ENCODE results near the gene SLC6A9.

The SLC6A9 gene

DNA sequence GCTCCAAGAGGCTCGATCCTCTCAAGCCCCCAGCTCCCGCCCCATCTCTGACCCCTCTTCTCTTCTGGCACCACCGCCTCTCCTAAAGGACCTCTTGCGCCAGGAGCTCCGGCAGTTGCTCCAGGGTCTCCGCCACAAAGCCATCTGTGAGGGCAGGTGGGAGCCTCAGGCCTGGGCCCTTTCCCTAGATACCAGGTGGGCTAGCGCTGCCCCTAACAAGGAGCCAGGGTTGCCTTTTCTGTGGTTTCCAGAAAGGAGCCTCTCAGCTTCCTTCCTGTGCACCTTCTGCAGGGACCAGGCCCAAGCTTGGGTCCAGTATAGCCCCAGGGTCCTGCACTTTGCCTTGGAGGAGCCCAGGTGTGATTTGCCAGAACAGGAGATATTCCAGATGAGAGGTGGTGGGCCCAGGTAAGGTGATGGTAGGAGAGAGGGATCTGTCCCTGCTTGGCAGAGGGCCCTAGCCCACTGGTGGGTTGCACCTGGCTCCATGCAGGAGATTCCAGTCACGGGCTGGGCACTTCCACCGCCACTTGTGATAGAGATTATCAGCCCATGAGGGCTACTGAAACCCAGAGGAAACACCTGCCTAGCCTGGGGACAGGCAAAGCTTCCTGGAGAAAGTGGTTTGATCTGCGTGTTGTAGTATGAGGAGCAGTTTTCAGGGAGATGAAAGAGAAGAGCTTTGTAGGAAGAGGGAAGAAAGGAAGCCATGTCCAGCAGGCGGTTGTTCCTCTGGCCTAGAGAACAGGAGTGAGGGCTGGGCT lies 38.8 kb downstream of the SLC6A9 start:
- H3K4me3 ChIP-seq (ENCODE audit: low read depth, low read length): peak overlapping the region; percentile 62
- TF ChIP-seq, protein P1, sequence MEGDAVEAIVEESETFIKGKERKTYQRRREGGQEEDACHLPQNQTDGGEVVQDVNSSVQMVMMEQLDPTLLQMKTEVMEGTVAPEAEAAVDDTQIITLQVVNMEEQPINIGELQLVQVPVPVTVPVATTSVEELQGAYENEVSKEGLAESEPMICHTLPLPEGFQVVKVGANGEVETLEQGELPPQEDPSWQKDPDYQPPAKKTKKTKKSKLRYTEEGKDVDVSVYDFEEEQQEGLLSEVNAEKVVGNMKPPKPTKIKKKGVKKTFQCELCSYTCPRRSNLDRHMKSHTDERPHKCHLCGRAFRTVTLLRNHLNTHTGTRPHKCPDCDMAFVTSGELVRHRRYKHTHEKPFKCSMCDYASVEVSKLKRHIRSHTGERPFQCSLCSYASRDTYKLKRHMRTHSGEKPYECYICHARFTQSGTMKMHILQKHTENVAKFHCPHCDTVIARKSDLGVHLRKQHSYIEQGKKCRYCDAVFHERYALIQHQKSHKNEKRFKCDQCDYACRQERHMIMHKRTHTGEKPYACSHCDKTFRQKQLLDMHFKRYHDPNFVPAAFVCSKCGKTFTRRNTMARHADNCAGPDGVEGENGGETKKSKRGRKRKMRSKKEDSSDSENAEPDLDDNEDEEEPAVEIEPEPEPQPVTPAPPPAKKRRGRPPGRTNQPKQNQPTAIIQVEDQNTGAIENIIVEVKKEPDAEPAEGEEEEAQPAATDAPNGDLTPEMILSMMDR (IDR thresholded peaks at IDR 0.05; ENCODE audit: insufficient read depth, low read depth, low read length, missing control alignments): no peak
- no peak for DNase-seq (ENCODE audit: low read depth)

GRCh38 chr1:43991476-43992231 lies 39.6 kb downstream of the SLC6A9 start, which contains the start of gene CCDC24:
Gene CCDC24, plus strand, starts transcription at chr1:43991599. Its CDS starts 280 bp downstream, at chr1:43991879.
- TF ChIP-seq, protein P1 (IDR thresholded peaks at IDR 0.05; ENCODE audit: insufficient read depth, low read depth, low read length, missing control alignments): no peak
- peak within 1 kb of the TSS; percentile 62 for H3K4me3 ChIP-seq (ENCODE audit: low read depth, low read length)
- DNase-seq (ENCODE audit: low read depth): peak; percentile 85

GRCh38 chr1:43991200-43991475 lies 40.1 kb downstream of the SLC6A9 start:
- TF ChIP-seq, protein P1 (IDR thresholded peaks at IDR 0.05; ENCODE audit: insufficient read depth, low read depth, low read length, missing control alignments): no peak
- peak overlapping the region; percentile 62 for H3K4me3 ChIP-seq (ENCODE audit: low read depth, low read length)
- DNase-seq (ENCODE audit: low read depth): no peak

- TF ChIP-seq, protein P1 (IDR thresholded peaks at IDR 0.05; ENCODE audit: insufficient read depth, low read depth, low read length, missing control alignments): no peak
- H3K4me3 ChIP-seq (ENCODE audit: low read depth, low read length): peak overlapping the region; percentile 62
- no peak for DNase-seq (ENCODE audit: low read depth)
Measured at GRCh38 chr1:43990271-43991199, 40.7 kb downstream of the SLC6A9 start.

DNA sequence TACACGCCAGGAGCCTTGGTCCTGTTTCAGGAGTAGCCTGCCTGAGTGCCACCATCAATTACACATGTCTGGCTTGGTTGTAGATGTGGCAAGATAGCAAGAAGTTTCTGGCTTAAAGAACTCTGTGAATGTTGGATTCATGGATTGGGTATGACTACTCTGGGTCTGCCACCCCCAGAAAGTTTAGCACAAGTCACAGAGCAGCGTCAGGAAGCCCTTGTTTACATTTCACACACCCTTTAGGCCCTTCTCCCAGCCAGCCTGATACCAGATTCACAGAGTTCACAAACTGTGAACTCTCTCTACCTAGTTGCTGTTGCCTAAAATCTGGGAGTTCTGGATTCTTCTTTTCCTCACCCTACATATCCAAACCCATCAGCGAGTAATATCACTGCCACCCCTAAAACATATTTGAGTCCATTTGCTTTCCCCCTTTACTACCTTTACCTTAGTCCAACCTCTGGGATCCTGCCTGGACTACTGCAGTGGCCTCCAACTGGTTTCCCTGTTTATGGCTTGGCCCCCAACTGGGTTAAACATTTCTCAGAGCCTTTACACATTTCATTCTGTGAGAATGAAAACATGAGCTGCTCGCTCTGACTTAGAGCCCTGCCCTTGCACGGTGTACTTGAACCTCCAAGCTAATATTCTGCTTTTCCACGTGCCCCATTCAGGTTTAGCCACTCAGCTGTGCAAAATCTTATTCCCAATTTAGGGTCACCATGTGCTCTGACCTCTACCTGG lies 43.9 kb downstream of the SLC6A9 start:
- DNase-seq (ENCODE audit: low read depth): no peak
- H3K4me3 ChIP-seq (ENCODE audit: low read depth, low read length): no peak overlapping the region
- TF ChIP-seq, protein P1 (IDR thresholded peaks at IDR 0.05; ENCODE audit: insufficient read depth, low read depth, low read length, missing control alignments): no peak

DNA sequence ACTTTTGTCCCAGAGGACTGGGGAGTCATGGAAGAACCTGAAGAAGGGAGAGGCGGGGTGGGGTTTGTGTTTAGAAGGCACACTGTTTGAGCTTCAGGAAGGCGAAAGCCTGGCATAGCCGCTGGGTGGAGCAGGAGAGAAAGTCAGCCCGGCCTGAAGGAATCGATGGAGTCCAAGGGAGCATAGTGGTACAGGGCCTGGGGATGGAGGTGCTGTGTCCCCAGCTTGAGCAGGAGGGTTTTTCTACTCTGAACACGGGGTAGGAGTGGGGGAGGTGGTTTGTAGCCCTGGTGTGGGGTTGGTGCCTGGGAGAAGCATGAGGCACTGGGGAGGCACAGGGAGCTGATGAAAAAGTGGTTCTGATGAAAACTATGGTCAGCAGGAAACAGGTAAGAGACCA lies 44.5 kb downstream of the SLC6A9 start:
- no peak for DNase-seq (ENCODE audit: low read depth)
- TF ChIP-seq, protein P1 (IDR thresholded peaks at IDR 0.05; ENCODE audit: insufficient read depth, low read depth, low read length, missing control alignments): no peak
- no peak overlapping the region for H3K4me3 ChIP-seq (ENCODE audit: low read depth, low read length)
